Measurements from ENCODE around the gene ITPR2.
"Not testable (repeated sequence)": the region's sequence is repeated elsewhere in the genome, so short reads cannot be mapped to it uniquely, and the experiment has no call there.

Gene ITPR2

DNA sequence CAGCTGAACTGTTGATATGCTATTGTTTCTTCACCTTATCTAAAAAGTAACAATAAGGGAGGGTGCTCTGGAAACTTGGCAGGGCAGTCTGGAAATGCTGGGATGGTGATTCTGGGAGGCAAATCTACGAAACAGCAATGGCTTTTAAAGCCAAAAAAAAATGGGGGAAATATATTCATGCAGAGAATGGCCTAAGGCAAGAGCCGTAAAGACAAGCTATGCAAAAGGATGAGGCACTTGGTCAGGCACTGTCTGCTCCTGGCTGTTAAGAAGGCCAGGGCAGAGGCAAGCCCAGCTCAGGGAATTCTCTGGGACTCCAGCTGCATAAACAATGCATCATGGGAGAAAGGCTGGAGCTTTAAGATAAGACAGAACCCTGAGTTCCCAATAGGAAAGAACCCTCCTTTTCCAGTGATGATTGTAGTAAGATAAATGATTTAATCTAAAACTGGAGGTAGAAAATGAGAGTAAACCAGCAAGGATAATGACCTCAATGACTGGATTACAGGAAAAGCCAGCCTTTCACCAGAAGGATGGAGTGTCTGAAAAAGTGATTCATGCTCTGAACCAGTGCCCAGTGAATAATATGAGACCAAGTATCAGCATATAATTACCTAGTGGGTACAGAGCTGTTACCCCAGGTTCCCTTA lies 46.0 kb downstream of the ITPR2 start:
- peak; percentile 70 for DNase-seq (ENCODE audit: low read depth)

DNA sequence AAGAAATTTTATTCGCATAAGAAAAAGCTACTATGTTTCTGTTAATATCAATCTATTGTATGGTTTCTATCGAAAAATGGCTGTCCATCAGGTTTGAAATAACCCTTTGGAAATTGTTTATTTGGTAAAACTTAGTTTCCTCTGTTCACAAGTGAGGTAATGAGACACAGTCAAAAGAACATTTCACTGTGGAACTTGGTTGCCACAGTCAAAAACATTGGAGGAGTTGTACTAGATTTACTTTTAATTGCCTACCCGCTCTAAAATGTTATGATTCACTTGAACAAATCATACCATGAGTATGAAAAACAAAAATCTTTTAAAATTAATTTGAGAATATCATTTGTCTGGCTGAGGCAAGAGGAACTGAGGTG lies 46.5 kb downstream of the ITPR2 start:
- DNase-seq (ENCODE audit: low read depth) = no peak

GRCh38 chr12:26783816-26784379 lies 49.1 kb downstream of the ITPR2 start:
- not testable (repeated sequence) for DNase-seq (ENCODE audit: low read depth)

GRCh38 chr12:26783131-26783526 lies 49.9 kb downstream of the ITPR2 start:
- DNase-seq (ENCODE audit: low read depth) = no peak

DNA sequence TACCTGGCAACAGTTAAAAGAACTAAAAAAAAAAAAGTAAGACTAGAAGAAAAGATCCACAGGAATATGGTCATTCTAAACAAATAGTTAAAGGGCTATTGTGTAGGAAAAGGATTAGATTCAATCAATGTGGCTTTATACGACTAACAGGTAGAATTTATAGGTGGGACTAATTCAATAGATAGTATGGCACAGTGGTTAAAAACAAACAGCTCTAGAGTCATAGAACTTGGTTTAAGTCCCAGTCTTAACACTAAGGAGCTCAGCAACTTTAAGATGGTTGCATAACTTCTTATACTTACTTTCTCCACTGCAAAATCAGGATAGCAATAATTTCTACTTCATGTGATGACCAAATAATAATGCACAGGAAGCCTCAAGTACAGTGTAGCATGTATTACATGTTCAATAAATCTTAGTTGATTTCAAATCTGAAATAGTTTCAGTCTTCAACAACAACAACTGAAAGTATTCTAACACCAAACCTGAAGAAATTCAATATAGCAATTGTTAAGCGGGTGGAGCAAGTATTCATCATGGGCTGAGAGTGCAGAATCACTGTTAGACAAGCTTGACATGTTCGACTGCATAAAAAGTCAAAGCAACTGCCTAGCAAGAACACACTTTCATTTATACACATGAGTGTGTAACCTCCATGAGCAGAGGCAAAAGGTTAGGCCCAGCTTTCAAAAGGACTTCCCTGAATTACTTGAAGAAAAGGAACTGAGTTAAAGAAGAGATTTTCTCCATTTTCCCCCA lies 50.4 kb downstream of the ITPR2 start:
- no peak for DNase-seq (ENCODE audit: low read depth)

DNA sequence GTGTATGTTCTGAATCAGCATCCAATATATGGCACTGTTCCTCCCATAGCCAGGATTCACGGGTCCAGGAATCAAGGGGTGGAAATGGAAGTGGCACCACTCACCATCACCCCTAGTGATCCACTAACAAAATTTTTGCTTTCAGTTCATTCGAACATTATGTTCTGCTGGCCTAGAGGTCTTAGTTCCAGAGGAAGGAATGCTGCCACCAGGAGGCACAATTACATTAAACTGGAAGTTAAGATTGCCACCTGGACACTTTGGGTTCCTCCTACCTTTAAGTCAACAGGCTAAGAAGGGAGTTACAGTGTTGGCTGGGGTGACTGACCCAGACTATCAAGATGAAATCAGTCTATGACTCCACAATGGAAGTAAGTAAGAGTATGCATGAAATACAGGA lies 52.3 kb downstream of the ITPR2 start:
- DNase-seq (ENCODE audit: low read depth) = not testable (repeated sequence)

DNA sequence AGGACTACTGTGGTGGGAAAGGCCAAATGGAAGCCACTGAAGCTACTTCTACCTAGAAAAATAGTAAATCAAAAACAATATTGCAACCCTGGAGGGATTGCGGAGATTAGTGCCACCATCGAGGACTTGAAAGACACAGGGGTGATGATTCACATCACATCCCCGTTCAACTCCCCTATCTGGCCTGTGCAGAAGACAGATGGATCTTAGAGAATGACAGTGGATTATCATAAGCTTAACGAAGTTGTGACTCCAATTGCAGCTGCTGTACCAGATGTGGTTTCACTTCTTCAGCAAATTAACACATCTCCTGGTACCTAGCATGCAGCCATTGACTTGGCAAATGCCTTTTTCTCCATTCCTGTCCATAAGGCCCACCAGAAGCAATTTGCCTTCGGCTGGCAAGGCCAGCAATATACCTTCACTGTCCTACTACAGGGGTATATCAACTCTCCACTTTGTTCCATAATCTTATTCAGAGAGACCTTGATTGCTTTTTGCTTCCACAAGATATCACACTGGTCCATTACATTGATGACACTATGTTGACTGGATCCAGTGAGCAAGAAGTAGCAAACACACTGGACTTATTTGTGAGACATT lies 54.7 kb downstream of the ITPR2 start:
- DNase-seq (ENCODE audit: low read depth) = not testable (repeated sequence)

GRCh38 chr12:26777236-26777635 lies 55.8 kb downstream of the ITPR2 start:
- DNase-seq (ENCODE audit: low read depth) = no peak

DNA sequence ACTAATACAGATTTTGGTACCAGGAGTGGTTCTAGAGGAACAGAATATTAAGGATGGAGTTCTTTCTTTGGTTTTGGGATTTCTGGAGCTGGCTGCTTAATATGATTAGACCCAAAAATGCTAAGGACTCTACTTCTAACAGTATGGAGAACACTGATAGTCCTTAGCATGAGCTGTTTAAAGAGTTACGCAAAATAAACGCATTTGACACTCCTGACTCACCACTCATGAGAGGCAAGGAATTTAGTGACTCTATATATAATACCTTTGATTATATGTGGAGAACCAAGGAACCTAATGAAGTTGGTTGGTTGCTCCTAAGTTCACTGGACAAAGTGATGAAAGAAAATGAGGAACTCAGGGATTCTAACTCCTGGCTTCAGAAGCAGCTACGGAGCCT lies 57.0 kb downstream of the ITPR2 start:
- DNase-seq (ENCODE audit: low read depth) = not testable (repeated sequence)

- DNase-seq (ENCODE audit: low read depth) = no peak
Observed at GRCh38 chr12:26773313-26774104, 59.5 kb downstream of the ITPR2 start.

GRCh38 chr12:26771861-26772260 lies 61.1 kb downstream of the ITPR2 start:
- no peak for DNase-seq (ENCODE audit: low read depth)

- DNase-seq (ENCODE audit: low read depth) = no peak
Observed at GRCh38 chr12:26770239-26771070, 62.5 kb downstream of the ITPR2 start.

GRCh38 chr12:26769611-26770010 lies 63.4 kb downstream of the ITPR2 start:
- DNase-seq (ENCODE audit: low read depth) = no peak

GRCh38 chr12:26768611-26769603 lies 64.1 kb downstream of the ITPR2 start:
- DNase-seq (ENCODE audit: low read depth) = no peak

- DNase-seq (ENCODE audit: low read depth) = no peak
Observed at GRCh38 chr12:26767865-26768264, 65.1 kb downstream of the ITPR2 start.

- no peak for DNase-seq (ENCODE audit: low read depth)
Observed at GRCh38 chr12:26767116-26767515, 65.9 kb downstream of the ITPR2 start.

DNA sequence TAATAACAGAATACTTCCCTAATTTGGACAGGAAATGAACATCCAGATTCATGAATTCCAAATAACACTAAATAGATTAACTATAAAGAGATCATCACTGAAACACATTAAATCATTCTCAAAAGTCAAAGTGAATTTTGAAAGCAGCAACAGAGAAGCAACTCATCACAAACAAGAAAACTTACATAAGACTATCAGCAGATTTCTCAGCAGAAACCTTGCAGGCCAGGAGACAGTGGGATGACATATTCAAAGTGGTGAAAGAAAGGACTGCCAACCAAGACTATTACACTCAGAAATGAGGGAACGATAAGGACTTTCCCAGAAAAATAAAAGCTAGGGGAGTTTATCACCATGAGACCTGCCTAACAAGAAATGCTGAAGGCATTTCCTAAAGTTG lies 70.8 kb downstream of the ITPR2 start:
- no peak for DNase-seq (ENCODE audit: low read depth)

- DNase-seq (ENCODE audit: low read depth) = no peak
Observed at GRCh38 chr12:26761775-26762174, 71.2 kb downstream of the ITPR2 start.

DNA sequence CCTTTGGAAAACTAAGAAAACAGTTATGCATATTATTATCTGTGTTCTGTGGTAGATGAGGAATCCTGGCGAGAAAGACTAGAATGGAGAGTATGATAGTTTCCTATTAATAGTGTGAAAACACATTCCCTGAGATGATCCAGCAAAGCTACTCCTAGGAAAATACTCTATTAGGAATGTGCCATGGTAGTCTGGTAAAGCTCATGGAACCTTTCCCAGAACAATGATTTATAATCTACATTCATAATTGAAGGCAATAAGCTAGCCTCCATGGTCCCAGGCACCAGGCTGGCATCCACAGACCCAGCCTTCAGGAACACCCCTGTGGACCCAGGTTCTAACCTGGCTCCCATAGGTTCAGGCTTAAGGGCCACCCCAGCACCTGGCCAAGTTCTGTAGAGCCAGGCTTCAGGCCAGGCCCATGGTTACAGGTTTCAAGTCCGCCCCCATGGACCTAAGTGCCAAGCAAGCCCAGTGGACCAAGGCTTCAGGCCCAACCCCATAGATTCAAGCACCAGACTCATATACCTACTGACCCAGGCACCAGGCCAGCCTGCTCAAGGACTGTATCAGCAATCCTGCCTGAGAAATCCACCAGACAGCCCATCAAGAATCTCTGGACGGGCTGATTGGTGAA lies 72.2 kb downstream of the ITPR2 start:
- DNase-seq (ENCODE audit: low read depth) = no peak

DNA sequence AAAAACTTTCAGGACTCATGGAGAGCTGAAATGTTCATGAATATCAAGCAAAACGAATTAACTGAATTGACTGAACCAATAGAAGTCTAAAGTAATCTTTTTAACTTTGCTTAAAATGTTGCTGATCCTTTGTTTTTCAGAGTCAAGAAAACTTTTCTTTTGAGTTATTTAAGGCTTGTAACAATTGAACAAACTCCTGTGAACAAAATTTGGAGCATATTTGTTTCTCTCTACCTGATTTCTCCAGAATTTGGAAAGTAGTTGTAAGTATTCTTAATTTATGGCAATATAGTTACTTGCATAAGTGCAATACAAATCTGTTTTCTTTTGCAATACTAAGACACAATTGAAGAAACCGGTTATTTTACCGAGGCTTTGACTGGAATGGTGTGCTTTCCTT lies 77.6 kb downstream of the ITPR2 start:
- not testable (repeated sequence) for DNase-seq (ENCODE audit: low read depth)

All from HS-5 (cell line).